ENCODE data around the gene KRTAP1-3. TPM values are rescaled to one million over a fixed set of nuclear protein-coding genes. Genes with fewer than 3 reads are reported as not detected.

The KRTAP1-3 gene
- total RNA-seq, 2 donors from 2014 or later: not detected

- Mint-ChIP-seq H3K4me3 (no peak within 1 kb of the TSS), H3K9me3 (no peaks in the 10 kb centered on the region), H3K27me3 (peaks cover 29% of the 10 kb centered on the region), H3K36me3 (ENCODE audit: low read depth) (no peaks in the 10 kb centered on the region), H3K4me1 (no peaks in the 10 kb centered on the region), H3K27ac (no peak within 1 kb of the TSS)
- no peak for ATAC-seq (replicated peaks)
Measured at GRCh38 chr17:41029633-41030245, 4.9 kb downstream of the KRTAP1-3 start, which contains the start of gene KRTAP1-4. TSS of gene KRTAP1-4 (minus strand) at chr17:41030195. CDS start at chr17:41030078, 117 bp downstream.

GRCh38 chr17:41026715-41027471 is 7.8 kb downstream of the KRTAP1-3 start, which contains the start of gene KRTAP1-5:
TSS of gene KRTAP1-5 (minus strand) at chr17:41027208. CDS start at chr17:41027155, 53 bp downstream.
- peaks cover 33% of the 10 kb centered on the region for H3K27me3 Mint-ChIP-seq
- no peaks in the 10 kb centered on the region for H3K4me1 Mint-ChIP-seq
- ATAC-seq (replicated peaks): peak; percentile 21
- H3K4me3 Mint-ChIP-seq: no peak within 1 kb of the TSS
- H3K36me3 Mint-ChIP-seq (ENCODE audit: low read depth): no peaks in the 10 kb centered on the region
- no peaks in the 10 kb centered on the region for H3K9me3 Mint-ChIP-seq
- no peak within 1 kb of the TSS for H3K27ac Mint-ChIP-seq

- no peaks in the 10 kb centered on the region for H3K4me1 Mint-ChIP-seq
- H3K27ac Mint-ChIP-seq: no peak overlapping the region
- no peaks in the 10 kb centered on the region for H3K9me3 Mint-ChIP-seq
- no peak for ATAC-seq (replicated peaks)
- H3K4me3 Mint-ChIP-seq: no peak overlapping the region
- no peaks in the 10 kb centered on the region for H3K36me3 Mint-ChIP-seq (ENCODE audit: low read depth)
- peaks cover 19% of the 10 kb centered on the region for H3K27me3 Mint-ChIP-seq
Measured at GRCh38 chr17:41024697-41025096, 10.0 kb downstream of the KRTAP1-3 start.

GRCh38 chr17:41020336-41020735 is 14.3 kb downstream of the KRTAP1-3 start:
- Mint-ChIP-seq H3K27me3 (peaks cover 16% of the 10 kb centered on the region), H3K4me3 (no peak overlapping the region), H3K36me3 (ENCODE audit: low read depth) (no peaks in the 10 kb centered on the region), H3K4me1 (no peaks in the 10 kb centered on the region), H3K27ac (no peak overlapping the region), H3K9me3 (no peaks in the 10 kb centered on the region)
- ATAC-seq (replicated peaks): no peak

- ATAC-seq (replicated peaks): no peak
- H3K36me3 Mint-ChIP-seq (ENCODE audit: low read depth): no peaks in the 10 kb centered on the region
- no peak overlapping the region for H3K27ac Mint-ChIP-seq
- H3K9me3 Mint-ChIP-seq: no peaks in the 10 kb centered on the region
- peaks cover 13% of the 10 kb centered on the region for H3K27me3 Mint-ChIP-seq
- H3K4me1 Mint-ChIP-seq: no peaks in the 10 kb centered on the region
- no peak overlapping the region for H3K4me3 Mint-ChIP-seq
Measured at GRCh38 chr17:41019415-41019814, 15.3 kb downstream of the KRTAP1-3 start.

- Mint-ChIP-seq H3K9me3 (no peaks in the 10 kb centered on the region), H3K27ac (no peak overlapping the region), H3K4me3 (no peak overlapping the region), H3K27me3 (peaks cover 13% of the 10 kb centered on the region), H3K4me1 (no peaks in the 10 kb centered on the region), H3K36me3 (ENCODE audit: low read depth) (no peaks in the 10 kb centered on the region)
- no peak for ATAC-seq (replicated peaks)
Measured at GRCh38 chr17:41018541-41018940, 16.1 kb downstream of the KRTAP1-3 start.

GRCh38 chr17:41016578-41017215 is 18.0 kb downstream of the KRTAP1-3 start:
- H3K4me1 Mint-ChIP-seq: no peaks in the 10 kb centered on the region
- H3K9me3 Mint-ChIP-seq: no peaks in the 10 kb centered on the region
- H3K36me3 Mint-ChIP-seq (ENCODE audit: low read depth): no peaks in the 10 kb centered on the region
- H3K4me3 Mint-ChIP-seq: no peak overlapping the region
- H3K27ac Mint-ChIP-seq: no peak overlapping the region
- peaks cover 8% of the 10 kb centered on the region for H3K27me3 Mint-ChIP-seq
- no peak for ATAC-seq (replicated peaks)

GRCh38 chr17:41015454-41015853 is 19.2 kb downstream of the KRTAP1-3 start:
- no peaks in the 10 kb centered on the region for H3K4me1 Mint-ChIP-seq
- no peak for ATAC-seq (replicated peaks)
- H3K9me3 Mint-ChIP-seq: no peaks in the 10 kb centered on the region
- H3K27me3 Mint-ChIP-seq: peaks cover 8% of the 10 kb centered on the region
- H3K36me3 Mint-ChIP-seq (ENCODE audit: low read depth): no peaks in the 10 kb centered on the region
- H3K27ac Mint-ChIP-seq: no peak overlapping the region
- H3K4me3 Mint-ChIP-seq: no peak overlapping the region

- H3K27me3 Mint-ChIP-seq: peaks cover 8% of the 10 kb centered on the region
- no peak overlapping the region for H3K4me3 Mint-ChIP-seq
- ATAC-seq (replicated peaks): no peak
- H3K9me3 Mint-ChIP-seq: no peaks in the 10 kb centered on the region
- H3K4me1 Mint-ChIP-seq: no peaks in the 10 kb centered on the region
- no peak overlapping the region for H3K27ac Mint-ChIP-seq
- H3K36me3 Mint-ChIP-seq (ENCODE audit: low read depth): no peaks in the 10 kb centered on the region
Measured at GRCh38 chr17:41013606-41014005, 21.1 kb downstream of the KRTAP1-3 start.

GRCh38 chr17:41013181-41013580 is 21.5 kb downstream of the KRTAP1-3 start:
- no peak overlapping the region for H3K4me3 Mint-ChIP-seq
- no peaks in the 10 kb centered on the region for H3K4me1 Mint-ChIP-seq
- H3K27me3 Mint-ChIP-seq: peaks cover 8% of the 10 kb centered on the region
- no peak for ATAC-seq (replicated peaks)
- H3K36me3 Mint-ChIP-seq (ENCODE audit: low read depth): no peaks in the 10 kb centered on the region
- H3K27ac Mint-ChIP-seq: no peak overlapping the region
- no peaks in the 10 kb centered on the region for H3K9me3 Mint-ChIP-seq

- H3K4me3 Mint-ChIP-seq: no peak overlapping the region
- H3K9me3 Mint-ChIP-seq: no peaks in the 10 kb centered on the region
- H3K4me1 Mint-ChIP-seq: no peaks in the 10 kb centered on the region
- peaks cover 8% of the 10 kb centered on the region for H3K27me3 Mint-ChIP-seq
- no peak overlapping the region for H3K27ac Mint-ChIP-seq
- ATAC-seq (replicated peaks): no peak
- H3K36me3 Mint-ChIP-seq (ENCODE audit: low read depth): no peaks in the 10 kb centered on the region
Measured at GRCh38 chr17:41012326-41013120, 22.2 kb downstream of the KRTAP1-3 start.

GRCh38 chr17:41010441-41010840 is 24.2 kb downstream of the KRTAP1-3 start:
- Mint-ChIP-seq H3K36me3 (ENCODE audit: low read depth) (no peaks in the 10 kb centered on the region), H3K4me1 (no peaks in the 10 kb centered on the region), H3K9me3 (no peaks in the 10 kb centered on the region), H3K27me3 (peaks cover under 1% of the 10 kb centered on the region), H3K27ac (no peak overlapping the region), H3K4me3 (no peak overlapping the region)
- no peak for ATAC-seq (replicated peaks)

GRCh38 chr17:41009936-41010335 is 24.7 kb downstream of the KRTAP1-3 start:
- H3K36me3 Mint-ChIP-seq (ENCODE audit: low read depth): no peaks in the 10 kb centered on the region
- no peaks in the 10 kb centered on the region for H3K9me3 Mint-ChIP-seq
- H3K27me3 Mint-ChIP-seq: no peaks in the 10 kb centered on the region
- no peak for ATAC-seq (replicated peaks)
- no peak overlapping the region for H3K4me3 Mint-ChIP-seq
- H3K4me1 Mint-ChIP-seq: no peaks in the 10 kb centered on the region
- H3K27ac Mint-ChIP-seq: no peak overlapping the region

GRCh38 chr17:41009301-41009760 is 25.3 kb downstream of the KRTAP1-3 start:
- Mint-ChIP-seq H3K4me1 (no peaks in the 10 kb centered on the region), H3K9me3 (no peaks in the 10 kb centered on the region), H3K27ac (no peak overlapping the region)

More at GRCh38 chr17:41009301-41009760, 25.3 kb downstream of the KRTAP1-3 start:
- Mint-ChIP-seq H3K27me3 (peaks cover 6% of the 10 kb centered on the region), H3K36me3 (ENCODE audit: low read depth) (no peaks in the 10 kb centered on the region), H3K4me3 (no peak overlapping the region)
- ATAC-seq (replicated peaks): no peak

Measured in activated T-helper 17 cell treated with anti-CD3 and anti-CD28 coated beads, Interleukin-2, amount 50 U/mL, for 72 hours (primary cell).